GM23338 (cell line): ENCODE data around the gene ZNF236. TPM values are rescaled to one million over a fixed set of nuclear protein-coding genes. Genes with fewer than 3 reads are reported as not detected.

ENCODE experiments used
- ATAC-seq: fragments of 200-7000 bp; cut with Tn5 transposase; 3 replicates; pipeline ENCODE4 v1.9.1; 2020
- DNase-seq: peaks from one replicate; pipeline ENCODE4 v3.0.0-alpha.2; 2015; ENCODE audit warnings: low spot score
- H2AFZ ChIP-seq: fragments of 200-600 bp; sonication (generic); 2 replicates; pipeline ENCODE4 v1.8.0; 2016; ENCODE audit warnings: antibody characterized with exemption, mild to moderate bottlenecking, moderate library complexity
- H3F3A ChIP-seq: fragments of 200-600 bp; sonication (generic); replicated peaks from 2 replicates; pipeline ENCODE4 v1.8.0; 2017; ENCODE audit warnings: antibody characterized with exemption, mixed run types, low read depth
- H3K27ac ChIP-seq: fragments of 200-600 bp; sonication (generic); 2 replicates; pipeline ENCODE4 v1.6.1; 2016; ENCODE audit warnings: low read depth
- H3K27me3 ChIP-seq: fragments of 200-600 bp; sonication (generic); 2 replicates; pipeline ENCODE4 v1.8.0; 2016; ENCODE audit warnings: mild to moderate bottlenecking, mixed run types, moderate library complexity; ENCODE audit not compliant: insufficient read depth
- H3K36me3 ChIP-seq: fragments of 200-600 bp; sonication (generic); 2 replicates; pipeline ENCODE4 v1.8.0; 2016; ENCODE audit warnings: mild to moderate bottlenecking; ENCODE audit not compliant: insufficient read depth
- H3K4me1 ChIP-seq: fragments of 200-600 bp; sonication (generic); 2 replicates; pipeline ENCODE4 v1.8.0; 2016; ENCODE audit warnings: mild to moderate bottlenecking, moderate library complexity; ENCODE audit not compliant: insufficient read depth
- H3K4me2 ChIP-seq: fragments of 200-600 bp; sonication (generic); 2 replicates; pipeline ENCODE4 v1.7.1; 2017; ENCODE audit warnings: mixed run types
- H3K4me3 ChIP-seq: fragments of 200-600 bp; sonication (generic); 2 replicates; pipeline ENCODE4 v1.6.1; 2016; ENCODE audit warnings: mixed run types
- H3K79me2 ChIP-seq: fragments of 200-600 bp; sonication (generic); replicated peaks from 2 replicates; pipeline ENCODE4 v1.8.0; 2017; ENCODE audit warnings: mild to moderate bottlenecking; ENCODE audit not compliant: insufficient read depth
- H3K9me2 ChIP-seq: fragments of 200-600 bp; sonication (generic); 2 replicates; pipeline ENCODE4 v1.8.0; 2017; ENCODE audit not compliant: insufficient read depth
- H4K20me1 ChIP-seq: fragments of 200-600 bp; sonication (generic); replicated peaks from 2 replicates; pipeline ENCODE4 v1.8.0; 2017; ENCODE audit warnings: mild to moderate bottlenecking; ENCODE audit not compliant: insufficient read depth
- H3K27ac Mint-ChIP-seq: 2 replicates; pipeline ENCODE4 v1.8.0; 2020; ENCODE audit warnings: inconsistent platforms, mild to moderate bottlenecking, moderate library complexity, mixed read lengths
- H3K27me3 Mint-ChIP-seq: 3 replicates; pipeline ENCODE4 v1.8.0; 2022; ENCODE audit warnings: low read depth, mild to moderate bottlenecking, moderate library complexity, mixed read lengths, inconsistent platforms; ENCODE audit not compliant: insufficient read depth, poor library complexity
- H3K36me3 Mint-ChIP-seq: 3 replicates; pipeline ENCODE4 v1.8.0; 2021; ENCODE audit warnings: low read depth, mild to moderate bottlenecking, inconsistent platforms, moderate library complexity, mixed read lengths
- H3K4me1 Mint-ChIP-seq: 3 replicates; pipeline ENCODE4 v1.8.0; 2020; ENCODE audit warnings: mild to moderate bottlenecking, inconsistent platforms, mixed read lengths
- H3K4me3 Mint-ChIP-seq: 3 replicates; pipeline ENCODE4 v1.8.0; 2021; ENCODE audit warnings: moderate library complexity, mild to moderate bottlenecking, inconsistent platforms, mixed read lengths
- H3K9me3 Mint-ChIP-seq: 3 replicates; pipeline ENCODE4 v1.8.0; 2020; ENCODE audit warnings: moderate library complexity, mild to moderate bottlenecking, inconsistent platforms, mixed read lengths
- CREB1 ChIP-seq: fragments of 250-450 bp; sonication (Bioruptor Pico); IDR thresholded peaks from 2 replicates; pipeline ENCODE4 v1.5.0; 2020; ENCODE audit warnings: low read depth, mild to moderate bottlenecking, moderate library complexity
- EZH2 ChIP-seq: fragments of 200-600 bp; sonication (generic); IDR thresholded peaks from one replicate; pipeline ENCODE4 v1.8.0; 2017; ENCODE audit warnings: antibody characterized with exemption, mild to moderate bottlenecking, low read depth; ENCODE audit not compliant: unreplicated experiment
- EZH2phosphoT487 ChIP-seq: fragments of 200-600 bp; sonication (generic); IDR thresholded peaks from one replicate; pipeline ENCODE4 v1.8.1; 2018; ENCODE audit warnings: antibody characterized with exemption; ENCODE audit not compliant: unreplicated experiment
- JUNB ChIP-seq: IDR thresholded peaks from one replicate; pipeline ENCODE4 v1.6.1; 2016; ENCODE audit warnings: antibody characterized with exemption; ENCODE audit not compliant: unreplicated experiment
- NANOG ChIP-seq: IDR thresholded peaks from 2 replicates; pipeline ENCODE4 v1.6.1; 2016; ENCODE audit warnings: antibody characterized with exemption, borderline replicate concordance
- POLR2AphosphoS5 ChIP-seq: IDR thresholded peaks from 2 replicates; pipeline ENCODE4 v1.6.1; 2016; ENCODE audit warnings: antibody characterized with exemption, low read depth
- STAT1 ChIP-seq: IDR thresholded peaks from one replicate; pipeline ENCODE4 v1.6.1; 2016; ENCODE audit warnings: antibody characterized with exemption; ENCODE audit not compliant: unreplicated experiment
- ZNF114 ChIP-seq: fragments of 250-450 bp; sonication (Bioruptor Pico); IDR thresholded peaks from 2 replicates; pipeline ENCODE4 v1.5.0; 2020; ENCODE audit warnings: mild to moderate bottlenecking, moderate library complexity
- ZNF331 ChIP-seq: fragments of 250-450 bp; sonication (Bioruptor Pico); IDR thresholded peaks from 2 replicates; pipeline ENCODE4 v1.5.0; 2020; ENCODE audit warnings: low read depth, mild to moderate bottlenecking, moderate library complexity
- polyA plus RNA-seq: library from polyadenylated mRNA; unstranded; fragments of >200 nt; fragmentation: Nextera tagmentation; extraction: Ambion mirVana; gene quantifications from 2 replicates; pipeline ENCODE4 v1.2.1, GENCODE V29; 2016
- total RNA-seq: library from RNA; depleted of rRNA; stranded (reverse); fragments of >200 nt; shearing (Covaris generic); gene quantifications from 2 replicates; pipeline ENCODE4 v1.2.3, GENCODE V29; 2014
- TF ChIP-seq, protein P1 (sequence below): IDR thresholded peaks from 2 replicates; pipeline ENCODE4 v1.6.1; 2016; ENCODE audit warnings: antibody characterized with exemption
- TF ChIP-seq, protein P2 (sequence below): IDR thresholded peaks from one replicate; pipeline ENCODE4 v1.6.1; 2018; ENCODE audit warnings: antibody characterized with exemption; ENCODE audit not compliant: unreplicated experiment
- TF ChIP-seq, protein P3 (sequence below), 2 experiments: fragments of 200-600 bp in 1 of 2; sonication (generic) in 1 of 2; conservative IDR thresholded peaks; 2 replicates each; pipeline versions ENCODE4 v1.5.1 to v1.6.1; 2016 to 2017; ENCODE audit warnings: antibody characterized with exemption in 2 of 2, low read depth in 2 of 2, mild to moderate bottlenecking in 2 of 2, moderate library complexity in 1 of 2
- TF ChIP-seq, protein P4 (sequence below): fragments of 250-450 bp; sonication (Bioruptor Pico); IDR thresholded peaks from 2 replicates; pipeline ENCODE4 v1.5.0; 2020; ENCODE audit warnings: mild to moderate bottlenecking, moderate library complexity

The ZNF236 gene
- total and polyA plus RNA-seq, 2 experiments from 2014 or later = 8.9 to 16.3 TPM

DNA sequence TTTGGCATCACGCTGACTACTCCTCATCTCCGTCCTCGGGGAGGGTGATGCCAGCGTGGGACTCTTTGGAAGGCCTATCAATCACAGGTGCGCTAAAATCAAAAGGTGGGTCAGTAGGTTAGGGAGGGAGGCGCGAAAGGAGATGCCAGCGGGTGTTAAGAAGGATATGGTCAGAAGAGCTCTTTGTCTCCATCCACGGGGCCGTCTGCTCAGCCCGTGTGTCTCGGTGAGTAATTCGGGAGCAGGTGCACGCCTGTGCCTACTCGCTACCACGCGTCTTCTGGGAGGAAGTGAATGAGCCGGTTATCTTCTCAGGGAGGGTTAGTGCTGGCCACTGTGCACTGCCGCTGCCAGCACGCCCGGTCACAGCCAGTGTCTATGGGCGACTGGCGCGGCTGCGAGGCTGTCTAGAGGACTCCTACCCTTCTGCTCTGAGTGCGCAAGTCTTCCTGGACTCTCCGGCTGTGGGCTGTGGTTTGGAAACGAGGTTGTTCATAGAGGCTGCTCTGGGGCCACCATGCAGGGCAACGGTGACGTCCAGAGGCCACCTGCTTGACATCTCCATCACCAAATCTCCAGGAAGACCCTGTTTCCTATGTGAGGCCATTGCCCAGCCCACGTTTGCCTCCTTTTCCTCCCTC, 156.9 kb downstream of the ZNF236 start:
- H3F3A ChIP-seq = no peaks in the 10 kb centered on the region
- Mint-ChIP-seq H3K9me3 (no peaks in the 10 kb centered on the region), H3K36me3 (no peaks in the 10 kb centered on the region), H3K27ac (0 out of 2 replicates have a peak overlapping the region, but pooled peaks have one; percentile 43), H3K27me3 (peaks cover 18% of the 10 kb centered on the region), H3K4me3 (no peak overlapping the region), H3K4me1 (peaks cover 42% of the 10 kb centered on the region)
- no peaks in the 10 kb centered on the region for H3K79me2 ChIP-seq
- no peak overlapping the region for H3K4me2 ChIP-seq
- no peaks in the 10 kb centered on the region for H4K20me1 ChIP-seq
- H3K4me1 ChIP-seq = peaks cover 22% of the 10 kb centered on the region
- ATAC-seq (no peak), DNase-seq (no peak)
- H3K9me2 ChIP-seq = no peaks in the 10 kb centered on the region
- no peaks in the 10 kb centered on the region for H3K36me3 ChIP-seq
- no peak overlapping the region for H2AFZ ChIP-seq
- no peak overlapping the region for H3K4me3 ChIP-seq
- no peak overlapping the region for H3K27ac ChIP-seq
- TF ChIP-seq ZNF114 (CRISPR knock-in tag) = no peak
- TF ChIP-seq, protein P1, sequence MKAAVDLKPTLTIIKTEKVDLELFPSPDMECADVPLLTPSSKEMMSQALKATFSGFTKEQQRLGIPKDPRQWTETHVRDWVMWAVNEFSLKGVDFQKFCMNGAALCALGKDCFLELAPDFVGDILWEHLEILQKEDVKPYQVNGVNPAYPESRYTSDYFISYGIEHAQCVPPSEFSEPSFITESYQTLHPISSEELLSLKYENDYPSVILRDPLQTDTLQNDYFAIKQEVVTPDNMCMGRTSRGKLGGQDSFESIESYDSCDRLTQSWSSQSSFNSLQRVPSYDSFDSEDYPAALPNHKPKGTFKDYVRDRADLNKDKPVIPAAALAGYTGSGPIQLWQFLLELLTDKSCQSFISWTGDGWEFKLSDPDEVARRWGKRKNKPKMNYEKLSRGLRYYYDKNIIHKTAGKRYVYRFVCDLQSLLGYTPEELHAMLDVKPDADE = no peak
- no peak for TF ChIP-seq NANOG
- TF ChIP-seq STAT1 = no peak
- no peak for TF ChIP-seq EZH2
- no peak for TF ChIP-seq POLR2AphosphoS5
- no peak for TF ChIP-seq CREB1 (CRISPR knock-in tag)
- TF ChIP-seq, protein P2, sequence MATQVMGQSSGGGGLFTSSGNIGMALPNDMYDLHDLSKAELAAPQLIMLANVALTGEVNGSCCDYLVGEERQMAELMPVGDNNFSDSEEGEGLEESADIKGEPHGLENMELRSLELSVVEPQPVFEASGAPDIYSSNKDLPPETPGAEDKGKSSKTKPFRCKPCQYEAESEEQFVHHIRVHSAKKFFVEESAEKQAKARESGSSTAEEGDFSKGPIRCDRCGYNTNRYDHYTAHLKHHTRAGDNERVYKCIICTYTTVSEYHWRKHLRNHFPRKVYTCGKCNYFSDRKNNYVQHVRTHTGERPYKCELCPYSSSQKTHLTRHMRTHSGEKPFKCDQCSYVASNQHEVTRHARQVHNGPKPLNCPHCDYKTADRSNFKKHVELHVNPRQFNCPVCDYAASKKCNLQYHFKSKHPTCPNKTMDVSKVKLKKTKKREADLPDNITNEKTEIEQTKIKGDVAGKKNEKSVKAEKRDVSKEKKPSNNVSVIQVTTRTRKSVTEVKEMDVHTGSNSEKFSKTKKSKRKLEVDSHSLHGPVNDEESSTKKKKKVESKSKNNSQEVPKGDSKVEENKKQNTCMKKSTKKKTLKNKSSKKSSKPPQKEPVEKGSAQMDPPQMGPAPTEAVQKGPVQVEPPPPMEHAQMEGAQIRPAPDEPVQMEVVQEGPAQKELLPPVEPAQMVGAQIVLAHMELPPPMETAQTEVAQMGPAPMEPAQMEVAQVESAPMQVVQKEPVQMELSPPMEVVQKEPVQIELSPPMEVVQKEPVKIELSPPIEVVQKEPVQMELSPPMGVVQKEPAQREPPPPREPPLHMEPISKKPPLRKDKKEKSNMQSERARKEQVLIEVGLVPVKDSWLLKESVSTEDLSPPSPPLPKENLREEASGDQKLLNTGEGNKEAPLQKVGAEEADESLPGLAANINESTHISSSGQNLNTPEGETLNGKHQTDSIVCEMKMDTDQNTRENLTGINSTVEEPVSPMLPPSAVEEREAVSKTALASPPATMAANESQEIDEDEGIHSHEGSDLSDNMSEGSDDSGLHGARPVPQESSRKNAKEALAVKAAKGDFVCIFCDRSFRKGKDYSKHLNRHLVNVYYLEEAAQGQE = no peak
- TF ChIP-seq ZNF331 (CRISPR knock-in tag) = no peak
- no peak for TF ChIP-seq EZH2phosphoT487
- TF ChIP-seq, protein P3, sequence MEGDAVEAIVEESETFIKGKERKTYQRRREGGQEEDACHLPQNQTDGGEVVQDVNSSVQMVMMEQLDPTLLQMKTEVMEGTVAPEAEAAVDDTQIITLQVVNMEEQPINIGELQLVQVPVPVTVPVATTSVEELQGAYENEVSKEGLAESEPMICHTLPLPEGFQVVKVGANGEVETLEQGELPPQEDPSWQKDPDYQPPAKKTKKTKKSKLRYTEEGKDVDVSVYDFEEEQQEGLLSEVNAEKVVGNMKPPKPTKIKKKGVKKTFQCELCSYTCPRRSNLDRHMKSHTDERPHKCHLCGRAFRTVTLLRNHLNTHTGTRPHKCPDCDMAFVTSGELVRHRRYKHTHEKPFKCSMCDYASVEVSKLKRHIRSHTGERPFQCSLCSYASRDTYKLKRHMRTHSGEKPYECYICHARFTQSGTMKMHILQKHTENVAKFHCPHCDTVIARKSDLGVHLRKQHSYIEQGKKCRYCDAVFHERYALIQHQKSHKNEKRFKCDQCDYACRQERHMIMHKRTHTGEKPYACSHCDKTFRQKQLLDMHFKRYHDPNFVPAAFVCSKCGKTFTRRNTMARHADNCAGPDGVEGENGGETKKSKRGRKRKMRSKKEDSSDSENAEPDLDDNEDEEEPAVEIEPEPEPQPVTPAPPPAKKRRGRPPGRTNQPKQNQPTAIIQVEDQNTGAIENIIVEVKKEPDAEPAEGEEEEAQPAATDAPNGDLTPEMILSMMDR (conservative IDR thresholded peaks at IDR 0.05; ENCODE audit: low read depth in 2 of 2) = no peak
- TF ChIP-seq, protein P4, sequence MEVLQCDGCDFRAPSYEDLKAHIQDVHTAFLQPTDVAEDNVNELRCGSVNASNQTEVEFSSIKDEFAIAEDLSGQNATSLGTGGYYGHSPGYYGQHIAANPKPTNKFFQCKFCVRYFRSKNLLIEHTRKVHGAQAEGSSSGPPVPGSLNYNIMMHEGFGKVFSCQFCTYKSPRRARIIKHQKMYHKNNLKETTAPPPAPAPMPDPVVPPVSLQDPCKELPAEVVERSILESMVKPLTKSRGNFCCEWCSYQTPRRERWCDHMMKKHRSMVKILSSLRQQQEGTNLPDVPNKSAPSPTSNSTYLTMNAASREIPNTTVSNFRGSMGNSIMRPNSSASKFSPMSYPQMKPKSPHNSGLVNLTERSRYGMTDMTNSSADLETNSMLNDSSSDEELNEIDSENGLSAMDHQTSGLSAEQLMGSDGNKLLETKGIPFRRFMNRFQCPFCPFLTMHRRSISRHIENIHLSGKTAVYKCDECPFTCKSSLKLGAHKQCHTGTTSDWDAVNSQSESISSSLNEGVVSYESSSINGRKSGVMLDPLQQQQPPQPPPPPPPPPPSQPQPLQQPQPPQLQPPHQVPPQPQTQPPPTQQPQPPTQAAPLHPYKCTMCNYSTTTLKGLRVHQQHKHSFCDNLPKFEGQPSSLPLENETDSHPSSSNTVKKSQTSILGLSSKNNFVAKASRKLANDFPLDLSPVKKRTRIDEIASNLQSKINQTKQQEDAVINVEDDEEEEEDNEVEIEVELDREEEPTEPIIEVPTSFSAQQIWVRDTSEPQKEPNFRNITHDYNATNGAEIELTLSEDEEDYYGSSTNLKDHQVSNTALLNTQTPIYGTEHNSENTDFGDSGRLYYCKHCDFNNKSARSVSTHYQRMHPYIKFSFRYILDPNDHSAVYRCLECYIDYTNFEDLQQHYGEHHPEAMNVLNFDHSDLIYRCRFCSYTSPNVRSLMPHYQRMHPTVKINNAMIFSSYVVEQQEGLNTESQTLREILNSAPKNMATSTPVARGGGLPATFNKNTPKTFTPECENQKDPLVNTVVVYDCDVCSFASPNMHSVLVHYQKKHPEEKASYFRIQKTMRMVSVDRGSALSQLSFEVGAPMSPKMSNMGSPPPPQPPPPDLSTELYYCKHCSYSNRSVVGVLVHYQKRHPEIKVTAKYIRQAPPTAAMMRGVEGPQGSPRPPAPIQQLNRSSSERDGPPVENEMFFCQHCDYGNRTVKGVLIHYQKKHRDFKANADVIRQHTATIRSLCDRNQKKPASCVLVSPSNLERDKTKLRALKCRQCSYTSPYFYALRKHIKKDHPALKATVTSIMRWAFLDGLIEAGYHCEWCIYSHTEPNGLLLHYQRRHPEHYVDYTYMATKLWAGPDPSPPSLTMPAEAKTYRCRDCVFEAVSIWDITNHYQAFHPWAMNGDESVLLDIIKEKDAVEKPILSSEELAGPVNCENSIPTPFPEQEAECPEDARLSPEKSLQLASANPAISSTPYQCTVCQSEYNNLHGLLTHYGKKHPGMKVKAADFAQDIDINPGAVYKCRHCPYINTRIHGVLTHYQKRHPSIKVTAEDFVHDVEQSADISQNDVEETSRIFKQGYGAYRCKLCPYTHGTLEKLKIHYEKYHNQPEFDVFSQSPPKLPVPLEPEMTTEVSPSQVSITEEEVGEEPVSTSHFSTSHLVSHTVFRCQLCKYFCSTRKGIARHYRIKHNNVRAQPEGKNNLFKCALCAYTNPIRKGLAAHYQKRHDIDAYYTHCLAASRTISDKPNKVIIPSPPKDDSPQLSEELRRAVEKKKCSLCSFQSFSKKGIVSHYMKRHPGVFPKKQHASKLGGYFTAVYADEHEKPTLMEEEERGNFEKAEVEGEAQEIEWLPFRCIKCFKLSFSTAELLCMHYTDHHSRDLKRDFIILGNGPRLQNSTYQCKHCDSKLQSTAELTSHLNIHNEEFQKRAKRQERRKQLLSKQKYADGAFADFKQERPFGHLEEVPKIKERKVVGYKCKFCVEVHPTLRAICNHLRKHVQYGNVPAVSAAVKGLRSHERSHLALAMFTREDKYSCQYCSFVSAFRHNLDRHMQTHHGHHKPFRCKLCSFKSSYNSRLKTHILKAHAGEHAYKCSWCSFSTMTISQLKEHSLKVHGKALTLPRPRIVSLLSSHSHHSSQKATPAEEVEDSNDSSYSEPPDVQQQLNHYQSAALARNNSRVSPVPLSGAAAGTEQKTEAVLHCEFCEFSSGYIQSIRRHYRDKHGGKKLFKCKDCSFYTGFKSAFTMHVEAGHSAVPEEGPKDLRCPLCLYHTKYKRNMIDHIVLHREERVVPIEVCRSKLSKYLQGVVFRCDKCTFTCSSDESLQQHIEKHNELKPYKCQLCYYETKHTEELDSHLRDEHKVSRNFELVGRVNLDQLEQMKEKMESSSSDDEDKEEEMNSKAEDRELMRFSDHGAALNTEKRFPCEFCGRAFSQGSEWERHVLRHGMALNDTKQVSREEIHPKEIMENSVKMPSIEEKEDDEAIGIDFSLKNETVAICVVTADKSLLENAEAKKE = no peak
- no peak for TF ChIP-seq JUNB
- no peaks in the 10 kb centered on the region for H3K27me3 ChIP-seq
